Measurements from ENCODE around the gene AIFM3.

The AIFM3 gene

DNA sequence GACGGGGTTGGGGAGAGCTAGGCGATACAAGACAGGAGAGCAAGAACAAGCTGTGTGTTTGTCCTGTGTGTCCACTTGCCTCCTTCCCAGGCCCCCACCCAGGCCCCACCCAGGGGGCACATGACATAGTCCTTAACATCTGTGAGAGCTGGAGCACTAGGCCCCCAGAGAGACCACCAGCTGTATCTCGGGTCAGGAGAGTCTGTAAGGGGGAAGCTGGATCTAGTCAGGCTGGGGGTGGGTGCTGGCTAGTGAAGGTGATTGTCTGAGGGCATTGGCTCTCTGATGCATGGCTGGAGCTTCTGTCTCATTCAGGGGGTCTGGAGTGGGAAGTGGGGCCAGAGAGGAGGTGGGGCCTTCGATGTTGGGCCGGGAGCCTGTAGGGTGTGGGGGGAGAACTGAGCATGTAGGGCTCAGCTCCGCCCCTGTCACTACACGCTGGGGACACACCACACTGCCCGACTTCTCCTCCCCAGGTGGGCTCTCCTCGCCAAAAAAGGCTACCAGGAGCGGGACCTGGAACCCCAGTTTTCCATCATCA, 48.5 kb downstream of the AIFM3 start:
- DNase-seq, result no peak

GRCh38 chr22:21016644-21017420, 49.8 kb downstream of the AIFM3 start:
- no peak for DNase-seq
- TF ChIP-seq POLR2A (IDR thresholded peaks at IDR 0.05; ENCODE audit: low read length), result no peak
- TF ChIP-seq GATA1 (IDR thresholded peaks at IDR 0.05; ENCODE audit: low read depth, low read length), result no peak

More for the DNA sequence above, 48.5 kb downstream of the AIFM3 start:
- TF ChIP-seq GATA1 (IDR thresholded peaks at IDR 0.05; ENCODE audit: low read depth, low read length) (no peak), POLR2A (IDR thresholded peaks at IDR 0.05; ENCODE audit: low read length) (no peak)

- TF ChIP-seq GATA1 (IDR thresholded peaks at IDR 0.05; ENCODE audit: low read depth, low read length), result no peak
- no peak for TF ChIP-seq POLR2A (IDR thresholded peaks at IDR 0.05; ENCODE audit: low read length)
- no peak for DNase-seq
Measured at GRCh38 chr22:21018314-21018713, 51.3 kb downstream of the AIFM3 start.

DNA sequence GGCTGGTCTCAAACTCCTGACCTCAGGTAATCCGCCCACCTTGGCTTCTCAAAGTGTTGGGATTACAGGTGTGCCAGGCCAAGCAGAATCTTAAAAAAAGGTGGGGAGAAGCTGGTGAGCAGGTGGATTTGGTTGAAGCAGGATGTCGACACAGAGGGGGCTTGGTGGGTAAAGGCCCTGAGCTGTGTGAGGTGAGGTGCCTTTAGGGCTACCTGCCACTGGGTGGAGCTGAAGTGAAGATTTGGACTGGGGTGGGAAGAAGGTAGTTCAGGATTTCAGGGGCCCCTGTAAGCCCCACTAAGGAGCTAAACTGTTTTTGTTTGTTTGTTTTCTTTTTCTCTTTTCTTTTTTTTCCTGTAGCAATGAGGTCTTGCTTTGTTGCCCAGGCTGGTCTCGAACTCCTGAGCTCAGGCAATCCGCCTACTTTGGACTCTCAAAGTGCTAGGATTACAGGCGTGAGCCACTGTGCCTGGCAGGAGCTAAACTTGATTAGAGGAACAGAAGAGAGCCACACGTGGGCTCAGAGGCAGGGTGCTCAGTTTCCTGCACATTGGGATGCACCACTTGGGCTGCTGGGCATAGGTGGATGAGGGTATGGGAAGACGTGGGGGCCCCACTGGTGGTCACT, 53.9 kb downstream of the AIFM3 start:
- peak; percentile 16 to 31 for DNase-seq
- TF ChIP-seq POLR2A (IDR thresholded peaks at IDR 0.05; ENCODE audit: low read length), result no peak
- TF ChIP-seq GATA1 (IDR thresholded peaks at IDR 0.05; ENCODE audit: low read depth, low read length), result no peak

- TF ChIP-seq POLR2A (IDR thresholded peaks at IDR 0.05; ENCODE audit: low read length), result no peak
- no peak for TF ChIP-seq GATA1 (IDR thresholded peaks at IDR 0.05; ENCODE audit: low read depth, low read length)
- DNase-seq, result no peak
Measured at GRCh38 chr22:21022507-21022906, 55.5 kb downstream of the AIFM3 start.

DNA sequence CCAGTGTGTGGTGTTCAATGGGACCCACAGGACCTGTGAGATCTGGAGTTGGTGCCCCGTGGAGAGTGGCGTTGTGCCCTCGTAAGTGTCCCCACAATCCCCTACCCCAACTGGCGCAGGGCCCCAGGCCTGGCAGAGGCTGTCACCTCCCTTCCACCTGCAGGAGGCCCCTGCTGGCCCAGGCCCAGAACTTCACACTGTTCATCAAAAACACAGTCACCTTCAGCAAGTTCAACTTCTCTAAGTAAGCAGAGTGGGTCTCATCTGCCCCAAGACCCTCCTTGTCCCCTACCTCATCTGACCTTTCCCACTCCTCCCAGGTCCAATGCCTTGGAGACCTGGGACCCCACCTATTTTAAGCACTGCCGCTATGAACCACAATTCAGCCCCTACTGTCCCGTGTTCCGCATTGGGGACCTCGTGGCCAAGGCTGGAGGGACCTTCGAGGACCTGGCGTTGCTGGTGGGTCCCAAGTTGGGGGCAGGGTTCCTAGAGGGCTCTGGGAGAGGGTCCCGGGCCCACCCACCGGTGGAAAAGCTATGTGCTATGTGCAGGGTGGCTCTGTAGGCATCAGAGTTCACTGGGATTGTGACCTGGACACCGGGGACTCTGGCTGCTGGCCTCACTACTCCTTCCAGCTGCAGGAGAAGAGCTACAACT, 56.0 kb downstream of the AIFM3 start:
- DNase-seq, result no peak
- TF ChIP-seq GATA1 (IDR thresholded peaks at IDR 0.05; ENCODE audit: low read depth, low read length), result no peak
- no peak for TF ChIP-seq POLR2A (IDR thresholded peaks at IDR 0.05; ENCODE audit: low read length)

GRCh38 chr22:21025266-21025665, 58.2 kb downstream of the AIFM3 start:
- TF ChIP-seq POLR2A (IDR thresholded peaks at IDR 0.05; ENCODE audit: low read length) (no peak), GATA1 (IDR thresholded peaks at IDR 0.05; ENCODE audit: low read depth, low read length) (no peak)

GRCh38 chr22:21025763-21026755, 59.0 kb downstream of the AIFM3 start:
- TF ChIP-seq POLR2A (IDR thresholded peaks at IDR 0.05; ENCODE audit: low read length) (no peak), GATA1 (IDR thresholded peaks at IDR 0.05; ENCODE audit: low read depth, low read length) (no peak)
- no peak for DNase-seq

More at GRCh38 chr22:21025266-21025665, 58.2 kb downstream of the AIFM3 start:
- DNase-seq, result no peak

- DNase-seq, result no peak
- TF ChIP-seq GATA1 (IDR thresholded peaks at IDR 0.05; ENCODE audit: low read depth, low read length) (no peak), POLR2A (IDR thresholded peaks at IDR 0.05; ENCODE audit: low read length) (no peak)
Measured at GRCh38 chr22:21026783-21027692, 60.0 kb downstream of the AIFM3 start.

DNA sequence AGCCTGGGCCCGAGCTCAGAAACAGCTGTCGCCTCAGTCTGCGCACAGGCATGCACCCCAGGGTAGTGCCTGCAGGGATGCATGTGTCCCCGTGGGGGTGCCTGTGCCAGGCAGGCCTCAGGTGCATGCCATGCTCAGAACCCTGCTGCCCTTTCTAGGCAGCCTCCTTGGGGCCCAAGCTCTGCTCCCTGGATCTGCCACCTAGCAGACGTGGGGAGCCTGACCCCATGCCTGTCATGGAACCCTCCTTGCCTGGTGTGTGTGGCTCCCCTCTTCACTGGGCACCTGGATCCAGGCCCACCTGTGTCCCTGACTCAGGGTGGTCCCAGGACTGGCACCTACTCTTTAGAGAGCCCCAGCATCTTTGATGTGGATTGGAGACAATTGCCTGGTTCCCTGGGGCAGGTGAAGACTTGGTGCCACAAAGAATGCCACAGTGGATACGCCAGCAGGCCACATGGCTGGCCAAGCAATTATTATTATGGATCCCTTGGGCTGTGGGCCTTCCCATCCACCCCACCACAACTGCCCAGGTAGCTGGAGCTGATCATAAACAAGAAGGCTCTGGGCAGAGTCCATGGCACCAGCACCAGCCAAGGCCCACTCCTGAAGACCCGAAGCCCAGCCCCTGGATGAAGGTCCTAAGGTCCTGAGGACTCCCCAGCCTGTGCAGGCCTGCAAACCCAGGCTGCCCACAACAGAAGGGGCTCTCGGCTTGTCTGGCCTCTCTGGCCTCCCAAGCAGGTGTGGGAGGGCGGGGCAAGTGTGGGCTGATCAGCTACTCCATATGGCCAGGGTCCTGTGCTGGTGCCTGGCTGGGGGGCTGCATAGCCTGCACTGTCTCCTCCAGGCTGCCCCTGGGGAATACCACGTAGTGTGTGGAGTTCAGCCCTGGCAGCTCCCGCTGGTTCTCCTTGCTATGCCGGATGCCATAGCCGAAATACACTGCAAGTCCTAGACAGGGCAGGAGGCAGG, 61.5 kb downstream of the AIFM3 start:
- DNase-seq, result no peak
- TF ChIP-seq POLR2A (IDR thresholded peaks at IDR 0.05; ENCODE audit: low read length) (no peak), GATA1 (IDR thresholded peaks at IDR 0.05; ENCODE audit: low read depth, low read length) (no peak)

DNA sequence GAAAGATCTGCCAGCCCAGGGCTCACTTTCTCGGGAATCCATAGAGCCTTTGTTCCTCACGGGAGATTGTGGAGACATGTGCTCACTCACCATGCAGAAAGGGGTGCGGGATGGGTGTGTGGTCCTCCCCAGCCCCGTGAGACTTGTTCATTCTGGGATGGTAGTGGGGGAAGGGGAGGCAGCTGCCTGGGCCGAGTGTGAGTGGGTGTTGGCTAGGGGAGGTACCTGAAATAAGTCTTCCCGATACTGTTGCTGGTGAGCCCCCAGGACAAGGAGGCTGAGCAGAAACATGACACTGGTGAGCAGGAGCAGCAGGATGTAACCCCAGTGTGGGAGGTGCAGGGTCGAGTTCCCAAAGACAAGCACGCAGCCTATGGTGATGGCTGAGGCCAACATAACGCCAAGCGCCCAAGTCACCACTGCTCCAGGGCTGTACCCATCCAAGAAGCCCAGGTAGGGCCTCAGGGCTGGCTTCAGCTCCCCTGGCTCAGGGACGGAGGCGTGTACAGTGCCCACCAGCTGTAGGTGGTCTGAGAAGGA, 62.5 kb downstream of the AIFM3 start:
- DNase-seq, result no peak
- TF ChIP-seq GATA1 (IDR thresholded peaks at IDR 0.05; ENCODE audit: low read depth, low read length) (no peak), POLR2A (IDR thresholded peaks at IDR 0.05; ENCODE audit: low read length) (no peak)
